Lung (tissue), 12 donors: Measurements from ENCODE around the gene CFAP57. TPM values are rescaled to one million over a fixed set of nuclear protein-coding genes. Genes with fewer than 3 reads are reported as not detected.
A peak's percentile ranks its signal among the peaks of the same experiment; 100 is the strongest.

Experiments
- ATAC-seq: fragments of 200-7000 bp; cut with Tn5 transposase; one replicate; pipeline ENCODE4 v1.9.1; 2020; ENCODE audit warnings: moderate number of reproducible peaks; ENCODE audit not compliant: insufficient read depth, low FRiP score
- DNase-seq, 3 donors: peaks; one replicate each; pipeline ENCODE4 v3.0.0-alpha.2; 2013 to 2017
- H3K27ac ChIP-seq, 2 donors: one replicate each; pipeline ENCODE4 v1.5.1; 2013; ENCODE audit warnings: mild to moderate bottlenecking in 2 of 2, moderate library complexity in 2 of 2, control low read depth in 1 of 2, inconsistent platforms in 1 of 2, low read depth in 1 of 2, low read length in 1 of 2
- H3K27me3 ChIP-seq, 3 donors: one replicate each; pipeline ENCODE4 v1.5.1; 2013; ENCODE audit warnings: low read length in 2 of 3; ENCODE audit not compliant: control insufficient read depth in 3 of 3, insufficient read depth in 3 of 3
- H3K36me3 ChIP-seq, 4 donors: one replicate each; pipeline ENCODE4 v1.5.1; 2013; ENCODE audit warnings: low read length in 4 of 4, mild to moderate bottlenecking in 1 of 4, moderate library complexity in 1 of 4; ENCODE audit not compliant: control insufficient read depth in 4 of 4, insufficient read depth in 4 of 4
- H3K4me1 ChIP-seq, 5 donors: one replicate each; pipeline ENCODE4 v1.5.1; 2013; ENCODE audit warnings: low read length in 5 of 5, mild to moderate bottlenecking in 2 of 5, moderate library complexity in 1 of 5; ENCODE audit not compliant: control insufficient read depth in 5 of 5, insufficient read depth in 5 of 5
- H3K4me3 ChIP-seq: one replicate; pipeline ENCODE4 v1.5.1; 2013; ENCODE audit warnings: mild to moderate bottlenecking, control low read depth, moderate library complexity
- H3K9ac ChIP-seq, 2 donors: one replicate each; pipeline ENCODE4 v1.5.1; 2013; ENCODE audit warnings: low read length in 2 of 2, control low read depth in 1 of 2; ENCODE audit not compliant: insufficient read depth in 1 of 2
- H3K9me3 ChIP-seq, 4 donors: one replicate each; pipeline ENCODE4 v1.5.1; 2013; ENCODE audit warnings: low read length in 3 of 4, mild to moderate bottlenecking in 1 of 4, moderate library complexity in 1 of 4; ENCODE audit not compliant: control insufficient read depth in 4 of 4, insufficient read depth in 3 of 4
- WGBS, 2 donors: extraction: QIAGEN DNeasy Blood & Tissue Kit; methylation state at CpG; one replicate each; pipeline ENCODE4 v1.1.7; 2013; 5-methylcytosine and 5-hydroxymethylcytosine counted together
- polyA plus RNA-seq, 2 donors: library from polyadenylated mRNA; stranded (reverse); fragments of 200-250 nt; gene quantifications; one replicate each; pipeline ENCODE4 v1.2.1, GENCODE V29; 2013
- total RNA-seq, 2 donors: library from RNA; depleted of rRNA in 1 of 2; stranded (reverse); fragments of >200 nt in 1 of 2; gene quantifications; one replicate each; pipeline ENCODE4 v1.2.1, GENCODE V29; 2014 to 2021
- TF ChIP-seq, protein P1 (sequence below): IDR thresholded peaks from 2 replicates; pipeline ENCODE4 v1.5.1; 2012; ENCODE audit warnings: mild to moderate bottlenecking; ENCODE audit errors: control extremely low read depth, extremely low read depth
- donor health status: control.
- donor health status: control.
- donor health status: Bipolar disorder and iron deficiency.
- donor health status: healthy.
- donor health status: DM: yes; HTN: yes; CAD: no.

Gene CFAP57
- total and polyA plus RNA-seq, 4 donors = 1.7 to 12.3 (median 6.3) TPM

- Histone ChIP-seq H3K9ac (no peak overlapping the region), H3K36me3 (no peaks in the 10 kb centered on the region), H3K27me3 (no peaks in the 10 kb centered on the region), H3K27ac (no peak overlapping the region), H3K4me3 (no peak overlapping the region), H3K4me1 (peaks cover 0 to 6% (median 0%) of the 10 kb centered on the region in 5 donors), H3K9me3 (no peaks in the 10 kb centered on the region)
- DNase-seq (no peak), ATAC-seq (no peak)
- TF ChIP-seq, protein P1, sequence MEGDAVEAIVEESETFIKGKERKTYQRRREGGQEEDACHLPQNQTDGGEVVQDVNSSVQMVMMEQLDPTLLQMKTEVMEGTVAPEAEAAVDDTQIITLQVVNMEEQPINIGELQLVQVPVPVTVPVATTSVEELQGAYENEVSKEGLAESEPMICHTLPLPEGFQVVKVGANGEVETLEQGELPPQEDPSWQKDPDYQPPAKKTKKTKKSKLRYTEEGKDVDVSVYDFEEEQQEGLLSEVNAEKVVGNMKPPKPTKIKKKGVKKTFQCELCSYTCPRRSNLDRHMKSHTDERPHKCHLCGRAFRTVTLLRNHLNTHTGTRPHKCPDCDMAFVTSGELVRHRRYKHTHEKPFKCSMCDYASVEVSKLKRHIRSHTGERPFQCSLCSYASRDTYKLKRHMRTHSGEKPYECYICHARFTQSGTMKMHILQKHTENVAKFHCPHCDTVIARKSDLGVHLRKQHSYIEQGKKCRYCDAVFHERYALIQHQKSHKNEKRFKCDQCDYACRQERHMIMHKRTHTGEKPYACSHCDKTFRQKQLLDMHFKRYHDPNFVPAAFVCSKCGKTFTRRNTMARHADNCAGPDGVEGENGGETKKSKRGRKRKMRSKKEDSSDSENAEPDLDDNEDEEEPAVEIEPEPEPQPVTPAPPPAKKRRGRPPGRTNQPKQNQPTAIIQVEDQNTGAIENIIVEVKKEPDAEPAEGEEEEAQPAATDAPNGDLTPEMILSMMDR = no peak
Measured at GRCh38 chr1:43194509-43194908, 22.4 kb downstream of the CFAP57 start.

DNA sequence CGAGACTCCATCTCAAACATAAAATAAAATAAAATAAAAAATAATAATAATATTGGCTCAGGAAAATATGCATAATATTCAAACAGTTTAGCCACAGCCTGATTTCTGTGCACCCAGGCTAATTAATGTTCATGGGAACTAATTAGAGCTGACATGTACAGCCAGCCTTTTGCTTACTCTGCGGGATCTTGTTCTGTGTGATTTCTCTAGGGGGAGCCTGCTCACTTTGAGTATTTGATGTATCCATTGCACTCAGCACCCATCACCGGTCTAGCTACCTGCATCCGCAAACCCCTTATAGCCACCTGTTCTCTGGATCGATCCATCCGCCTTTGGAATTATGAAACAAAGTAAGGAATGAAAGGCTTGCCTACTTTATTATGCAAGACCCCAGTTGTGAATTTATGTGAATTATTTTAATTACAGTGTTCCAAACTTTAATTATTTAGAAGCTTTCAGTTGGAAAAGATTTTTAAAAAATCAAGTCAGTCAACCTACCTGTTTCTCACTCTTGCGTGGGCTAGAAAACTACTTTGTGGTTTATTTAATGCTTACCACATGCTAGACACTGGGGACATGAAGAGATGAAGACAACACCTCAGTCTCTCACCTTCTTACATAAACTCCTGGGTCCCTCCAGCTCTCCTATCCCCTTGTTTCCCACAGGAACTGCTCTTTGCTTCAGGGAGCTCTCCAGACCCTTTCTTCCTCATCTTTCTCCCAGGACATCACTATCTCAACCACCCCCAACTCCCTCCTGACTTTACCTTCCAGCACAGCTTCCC is 25.4 kb downstream of the CFAP57 start:
- TF ChIP-seq, protein P1 = no peak
- no peak overlapping the region for H3K4me3 ChIP-seq
- peaks cover 0 to 6% (median 0%) of the 10 kb centered on the region in 5 donors for H3K4me1 ChIP-seq
- H3K27me3 ChIP-seq = no peaks in the 10 kb centered on the region
- 90 to 93% methylated on average over 7 of the region's 7 CpGs for WGBS, 2 donors
- H3K9ac ChIP-seq = no peak overlapping the region
- H3K36me3 ChIP-seq = no peaks in the 10 kb centered on the region
- DNase-seq (no peak), ATAC-seq (no peak)
- peaks cover 0 to 4% (median 0%) of the 10 kb centered on the region in 4 donors for H3K9me3 ChIP-seq
- H3K27ac ChIP-seq = no peak overlapping the region

- H3K4me1 ChIP-seq = peaks cover 0 to 6% (median 0%) of the 10 kb centered on the region in 5 donors
- ATAC-seq (no peak), DNase-seq (peak in 1 of 3 donors; percentile 9)
- H3K27ac ChIP-seq = no peak overlapping the region
- no peak overlapping the region for H3K9ac ChIP-seq
- TF ChIP-seq, protein P1 = no peak
- H3K36me3 ChIP-seq = no peaks in the 10 kb centered on the region
- WGBS, 2 donors = 64 to 71% methylated on average over 8 of the region's 8 CpGs
- no peaks in the 10 kb centered on the region for H3K27me3 ChIP-seq
- H3K4me3 ChIP-seq = no peak overlapping the region
- peaks cover 0 to 4% (median 0%) of the 10 kb centered on the region in 4 donors for H3K9me3 ChIP-seq
Measured at GRCh38 chr1:43199093-43199726, 27.1 kb downstream of the CFAP57 start.
